Activated naive CD8-positive, alpha-beta T cell treated with anti-CD3 and anti-CD28 coated beads, Interleukin-2, amount 10 ng/mL, durations not matched to agents 7 days and 5 days (primary cell): Measurements from ENCODE around the gene METTL23. TPM values are rescaled to one million over a fixed set of nuclear protein-coding genes. Genes with fewer than 3 reads are reported as not detected.
"Not testable (repeated sequence)": the region's sequence is repeated elsewhere in the genome, so short reads cannot be mapped to it uniquely, and the experiment has no call there.

ENCODE experiments used
- ATAC-seq: fragments of 150-1000 bp; cut with Tn5 transposase; one replicate; pipeline ENCODE4 v1.10.0; 2021; ENCODE audit warnings: low read depth, moderate library complexity
- POLR2A ChIA-PET: fragments of 350-600 bp; sonication (Branson Sonifier 250); formaldehyde crosslinking; loops from one replicate; lab custom pipeline; 2021; ENCODE audit warnings: antibody characterized with exemption; lab: Charles Lee
- DNase-seq: peaks from one replicate; pipeline ENCODE4 v3.0.0; 2021
- H3K27ac Mint-ChIP-seq: one replicate; pipeline ENCODE4 v1.8.0; 2022; ENCODE audit warnings: mild to moderate bottlenecking, mixed read lengths
- H3K27me3 Mint-ChIP-seq: one replicate; pipeline ENCODE4 v1.8.0; 2022; ENCODE audit warnings: mild to moderate bottlenecking, moderate library complexity, mixed read lengths
- H3K36me3 Mint-ChIP-seq: one replicate; pipeline ENCODE4 v1.8.0; 2021; ENCODE audit warnings: mild to moderate bottlenecking, mixed read lengths
- H3K4me1 Mint-ChIP-seq: one replicate; pipeline ENCODE4 v1.8.0; 2021; ENCODE audit warnings: mixed read lengths
- H3K4me3 Mint-ChIP-seq: one replicate; pipeline ENCODE4 v1.8.0; 2022; ENCODE audit warnings: mild to moderate bottlenecking, moderate library complexity, mixed read lengths
- H3K9me3 Mint-ChIP-seq: one replicate; pipeline ENCODE4 v1.8.0; 2021; ENCODE audit warnings: mixed read lengths
- total RNA-seq, 2 experiments: library from RNA; stranded (reverse); gene quantifications; one replicate each; pipeline ENCODE4 v1.2.3, GENCODE V29; 2021

METTL23 gene
- total RNA-seq, 2 experiments from 2014 or later = 51.1 to 54.1 TPM

- H3K36me3 Mint-ChIP-seq = peaks cover 40% of the 10 kb centered on the region
- H3K4me3 Mint-ChIP-seq = peak overlapping the region; percentile 99
- POLR2A ChIA-PET = interaction anchor here (0.5 to 5.2 kb wide), 14 partner anchors 10 to 1579 kb away, joined by 3 to 100 read pairs (median 4); partner anchors contain the start of genes JMJD6 and METTL23
- H3K27me3 Mint-ChIP-seq = no peaks in the 10 kb centered on the region
- peak overlapping the region; percentile 99 for H3K27ac Mint-ChIP-seq
- peak; percentile 79 for DNase-seq
- peaks cover 41% of the 10 kb centered on the region for H3K4me1 Mint-ChIP-seq
- no peaks in the 10 kb centered on the region for H3K9me3 Mint-ChIP-seq
- ATAC-seq = peak; percentile 8
Measured at GRCh38 chr17:76736349-76737081, 9.9 kb downstream of the METTL23 start.

GRCh38 chr17:76737082-76737675, 10.5 kb downstream of the METTL23 start, which contains the start of gene SRSF2:
Gene SRSF2 (minus strand): TSS chr17:76737331. CDS start chr17:76737160, 171 bp downstream.
- DNase-seq (peak; percentile 100), ATAC-seq (peak; percentile 74)
- Mint-ChIP-seq H3K27me3 (no peaks in the 10 kb centered on the region), H3K36me3 (peaks cover 41% of the 10 kb centered on the region), H3K9me3 (no peaks in the 10 kb centered on the region), H3K27ac (peak within 1 kb of the TSS; percentile 99), H3K4me3 (peak within 1 kb of the TSS; percentile 99), H3K4me1 (peaks cover 42% of the 10 kb centered on the region)
- POLR2A ChIA-PET = interaction anchor here (0.5 to 5.2 kb wide), 17 partner anchors 11 to 1579 kb away, joined by 3 to 100 read pairs (median 5); partner anchors contain the start of genes JMJD6, METTL23 and SEC14L1

DNA sequence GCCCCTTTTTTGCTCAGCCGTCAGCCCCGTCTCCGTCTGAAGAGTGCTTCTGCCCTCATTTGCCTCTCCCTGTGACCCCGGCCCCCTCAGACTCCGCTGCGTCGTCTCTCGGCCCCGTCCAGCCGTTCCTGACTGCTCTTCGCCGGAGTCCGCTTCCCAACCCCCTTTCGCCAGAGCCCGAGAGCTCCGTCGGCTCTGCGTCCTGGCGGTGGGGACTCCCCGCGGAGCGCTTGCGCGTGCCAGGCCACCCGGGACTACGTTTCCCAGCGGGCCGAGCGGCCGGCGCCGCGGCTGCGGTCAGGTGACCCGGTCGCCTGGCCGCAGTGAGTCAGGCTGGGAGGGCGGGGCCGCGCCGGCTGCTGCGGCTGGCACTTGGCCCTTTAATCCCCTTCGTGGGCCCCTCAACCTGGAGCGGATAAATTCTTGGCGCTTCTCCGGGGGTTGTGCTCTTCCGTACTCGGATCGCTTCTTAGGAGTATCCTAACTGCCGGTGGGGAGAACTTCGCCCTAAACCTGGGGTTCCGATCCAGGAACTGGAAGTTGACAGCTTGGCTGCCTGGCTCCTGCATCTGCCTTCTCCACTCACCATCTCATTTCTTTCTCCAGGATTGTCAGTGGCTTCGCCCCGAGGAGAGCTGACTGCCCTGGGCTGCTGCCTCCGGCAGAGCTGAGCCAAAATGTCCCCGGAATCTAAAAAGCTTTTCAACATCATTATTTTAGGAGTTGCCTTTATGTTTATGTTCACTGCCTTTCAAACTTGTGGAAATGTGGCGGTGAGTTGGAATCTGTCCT, 11.2 kb downstream of the METTL23 start, which contains the start of gene MFSD11:
MFSD11 (plus strand) TSS at position 444 of the 792 bp plus-strand sequence; CDS start at position 678, 234 bp downstream.
- Mint-ChIP-seq H3K4me3 (peak within 1 kb of the TSS; percentile 96), H3K36me3 (peaks cover 38% of the 10 kb centered on the region), H3K27ac (peak within 1 kb of the TSS; percentile 99), H3K9me3 (no peaks in the 10 kb centered on the region), H3K4me1 (peaks cover 37% of the 10 kb centered on the region), H3K27me3 (no peaks in the 10 kb centered on the region)
- POLR2A ChIA-PET = interaction anchor here (0.5 to 5.2 kb wide), 17 partner anchors 11 to 1616 kb away, joined by 3 to 100 read pairs (median 4); partner anchors contain the start of genes JMJD6, METTL23 and SEC14L1
- ATAC-seq (peak; percentile 51), DNase-seq (peak; percentile 96)

DNA sequence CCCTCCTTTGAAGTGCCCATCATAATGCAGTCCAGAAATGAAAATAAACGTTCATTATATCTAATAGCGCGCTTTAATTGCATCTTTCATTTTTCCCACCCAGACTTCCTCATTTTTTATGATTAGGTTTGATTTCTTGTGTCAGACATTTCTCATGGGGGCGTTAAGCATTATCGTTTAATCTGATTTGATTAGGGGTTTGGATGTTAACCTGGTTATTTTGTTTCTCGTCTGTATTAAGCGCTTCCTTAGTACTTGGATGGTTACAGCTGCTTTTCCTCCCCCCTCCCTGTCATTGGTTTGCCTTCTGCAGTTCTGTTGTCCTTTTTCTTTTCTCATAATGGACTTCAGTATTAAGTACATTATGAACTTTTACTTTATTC, 11.8 kb downstream of the METTL23 start:
- no peak for DNase-seq

GRCh38 chr17:76739568-76740115, 13.0 kb downstream of the METTL23 start:
- not testable (repeated sequence) for H3K27ac Mint-ChIP-seq, H3K4me3 Mint-ChIP-seq, ATAC-seq, H3K27me3 Mint-ChIP-seq, H3K9me3 Mint-ChIP-seq, DNase-seq
- peaks cover 24% of the 10 kb centered on the region for H3K4me1 Mint-ChIP-seq
- H3K36me3 Mint-ChIP-seq = peaks cover 24% of the 10 kb centered on the region
- POLR2A ChIA-PET = interaction anchor here (1.4 to 5.2 kb wide), 4 partner anchors 9 to 26 kb away, joined by 4 to 100 read pairs (median 32); partner anchors contain the start of genes JMJD6 and METTL23

More for the DNA sequence above, 11.8 kb downstream of the METTL23 start:
- Mint-ChIP-seq H3K9me3 (no peaks in the 10 kb centered on the region), H3K4me1 (peaks cover 33% of the 10 kb centered on the region), H3K27me3 (no peaks in the 10 kb centered on the region), H3K4me3 (peak overlapping the region; percentile 96), H3K27ac (peak overlapping the region; percentile 99), H3K36me3 (peaks cover 34% of the 10 kb centered on the region)
- POLR2A ChIA-PET = interaction anchor here (0.7 to 5.2 kb wide), 10 partner anchors 11 to 402 kb away, joined by 3 to 100 read pairs (median 12); partner anchors contain the start of genes JMJD6, METTL23 and SEC14L1
- no peak for ATAC-seq

- Mint-ChIP-seq H3K9me3 (no peaks in the 10 kb centered on the region), H3K27me3 (no peaks in the 10 kb centered on the region), H3K4me1 (peaks cover 25% of the 10 kb centered on the region), H3K27ac (no peak overlapping the region), H3K4me3 (no peak overlapping the region), H3K36me3 (peaks cover 21% of the 10 kb centered on the region)
- POLR2A ChIA-PET = interaction anchor here (0.8 kb wide), 1 partner anchor 27 kb away, joined by 4 read pairs; no protein-coding TSS in a partner anchor
- no peak for DNase-seq
- no peak for ATAC-seq
Measured at GRCh38 chr17:76740329-76741118, 13.9 kb downstream of the METTL23 start.

- Mint-ChIP-seq H3K27ac (no peak overlapping the region), H3K4me3 (no peak overlapping the region), H3K4me1 (peaks cover 28% of the 10 kb centered on the region), H3K9me3 (no peaks in the 10 kb centered on the region), H3K36me3 (peaks cover 19% of the 10 kb centered on the region), H3K27me3 (no peaks in the 10 kb centered on the region)
- DNase-seq = no peak
- POLR2A ChIA-PET = interaction anchor here (1.2 kb wide), 1 partner anchor 15 kb away, joined by 5 read pairs; no protein-coding TSS in a partner anchor
- no peak for ATAC-seq
Measured at GRCh38 chr17:76742958-76743357, 16.3 kb downstream of the METTL23 start.

GRCh38 chr17:76744747-76745146, 18.1 kb downstream of the METTL23 start:
- Mint-ChIP-seq H3K27ac (no peak overlapping the region), H3K36me3 (peaks cover 29% of the 10 kb centered on the region)
- no peak for ATAC-seq

DNA sequence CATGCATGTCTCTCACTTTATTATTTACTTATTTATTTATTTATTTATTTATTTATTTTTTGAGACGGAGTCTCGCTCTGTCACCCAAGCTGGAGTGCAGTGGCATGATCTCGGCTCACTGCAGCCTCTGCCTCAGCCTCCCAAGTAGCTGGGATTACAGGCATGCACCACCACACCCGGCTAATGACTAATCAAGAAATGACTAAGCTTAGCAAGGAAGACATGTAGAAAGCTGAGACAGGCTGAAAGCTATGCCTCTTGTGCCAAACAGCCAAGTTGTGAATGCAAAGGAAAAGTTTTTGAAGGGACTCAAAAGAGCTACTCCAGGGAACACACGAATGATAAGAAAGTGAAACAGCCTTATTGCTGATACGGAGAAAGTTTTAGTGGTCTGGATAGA, 19.1 kb downstream of the METTL23 start:
- H3K27me3 Mint-ChIP-seq, ATAC-seq, H3K4me3 Mint-ChIP-seq, H3K9me3 Mint-ChIP-seq, H3K27ac Mint-ChIP-seq, DNase-seq: not testable (repeated sequence)
- peaks cover 32% of the 10 kb centered on the region for H3K36me3 Mint-ChIP-seq
- POLR2A ChIA-PET = interaction anchor here (1.1 kb wide), 1 partner anchor 20 kb away, joined by 4 read pairs; the partner anchor contains the start of gene JMJD6
- H3K4me1 Mint-ChIP-seq = peaks cover 20% of the 10 kb centered on the region

More at GRCh38 chr17:76744747-76745146, 18.1 kb downstream of the METTL23 start:
- Mint-ChIP-seq H3K9me3 (no peaks in the 10 kb centered on the region), H3K4me1 (peaks cover 18% of the 10 kb centered on the region), H3K4me3 (no peak overlapping the region), H3K27me3 (no peaks in the 10 kb centered on the region)
- POLR2A ChIA-PET = no interaction called here
- no peak for DNase-seq

- H3K4me1 Mint-ChIP-seq = peaks cover 19% of the 10 kb centered on the region
- DNase-seq (no peak), ATAC-seq (no peak)
- H3K27ac Mint-ChIP-seq = no peak overlapping the region
- POLR2A ChIA-PET = interaction anchor here (0.9 to 3.5 kb wide), 3 partner anchors 10 to 19 kb away, joined by 3 to 17 read pairs (median 4); partner anchors contain the start of gene MFSD11
- no peaks in the 10 kb centered on the region for H3K9me3 Mint-ChIP-seq
- H3K36me3 Mint-ChIP-seq = peaks cover 27% of the 10 kb centered on the region
- H3K4me3 Mint-ChIP-seq = no peak overlapping the region
- no peaks in the 10 kb centered on the region for H3K27me3 Mint-ChIP-seq
Measured at GRCh38 chr17:76747716-76748363, 21.2 kb downstream of the METTL23 start.

GRCh38 chr17:76748657-76749056, 22.0 kb downstream of the METTL23 start:
- Mint-ChIP-seq H3K9me3 (no peaks in the 10 kb centered on the region), H3K36me3 (peaks cover 27% of the 10 kb centered on the region), H3K27me3 (no peaks in the 10 kb centered on the region), H3K4me1 (peaks cover 26% of the 10 kb centered on the region), H3K27ac (no peak overlapping the region), H3K4me3 (no peak overlapping the region)
- no peak for DNase-seq
- ATAC-seq = no peak
- POLR2A ChIA-PET = interaction anchor here (0.6 to 3.5 kb wide), 3 partner anchors 10 to 979 kb away, joined by 3 to 17 read pairs (median 4); partner anchors contain the start of gene MFSD11
